ENCODE data around the gene SPATA46. TPM values are rescaled to one million over a fixed set of nuclear protein-coding genes. Genes with fewer than 3 reads are reported as not detected.

The SPATA46 gene
- total and polyA plus RNA-seq, 2 donors (not counting 1 experiment from before 2014, with no cell fraction given), result not detected

DNA sequence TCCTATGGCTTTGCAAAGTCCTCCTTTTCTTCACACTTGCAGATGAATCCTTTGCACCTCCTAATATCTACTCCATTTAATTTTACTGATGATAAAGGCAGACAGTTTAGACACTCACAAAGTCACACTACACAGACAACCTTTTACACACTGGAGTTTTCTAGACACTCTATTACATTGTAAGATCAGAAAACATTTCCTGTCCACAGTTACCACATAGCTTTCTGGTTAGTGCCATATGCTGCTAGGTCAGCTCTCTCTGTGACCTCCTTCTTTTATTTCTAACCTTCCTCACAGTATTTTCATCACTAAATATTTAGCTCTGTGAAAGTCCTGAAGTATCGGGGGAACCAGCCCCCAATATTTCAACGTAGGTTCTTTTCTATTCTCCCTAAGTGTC lies 30.2 kb upstream of the SPATA46 start:
- ChIA-PET POLR2A (no interaction called here), CTCF (no interaction called here)
- Mint-ChIP-seq H3K9me3 (ENCODE audit: insufficient read depth) (no peaks in the 10 kb centered on the region), H3K4me3 (no peak overlapping the region), H3K4me1 (no peaks in the 10 kb centered on the region), H3K27ac (no peak overlapping the region), H3K27me3 (peaks cover 35% of the 10 kb centered on the region)
- WGBS (ENCODE audit: insufficient coverage), result no CpG with 5 or more reads among the region's 2 CpGs
- TF ChIP-seq EZH2 (IDR thresholded peaks at IDR 0.05; ENCODE audit: borderline replicate concordance, insufficient read depth, low read depth, low read length, poor library complexity, severe bottlenecking), result no peak
- TF ChIP-seq, protein P1, sequence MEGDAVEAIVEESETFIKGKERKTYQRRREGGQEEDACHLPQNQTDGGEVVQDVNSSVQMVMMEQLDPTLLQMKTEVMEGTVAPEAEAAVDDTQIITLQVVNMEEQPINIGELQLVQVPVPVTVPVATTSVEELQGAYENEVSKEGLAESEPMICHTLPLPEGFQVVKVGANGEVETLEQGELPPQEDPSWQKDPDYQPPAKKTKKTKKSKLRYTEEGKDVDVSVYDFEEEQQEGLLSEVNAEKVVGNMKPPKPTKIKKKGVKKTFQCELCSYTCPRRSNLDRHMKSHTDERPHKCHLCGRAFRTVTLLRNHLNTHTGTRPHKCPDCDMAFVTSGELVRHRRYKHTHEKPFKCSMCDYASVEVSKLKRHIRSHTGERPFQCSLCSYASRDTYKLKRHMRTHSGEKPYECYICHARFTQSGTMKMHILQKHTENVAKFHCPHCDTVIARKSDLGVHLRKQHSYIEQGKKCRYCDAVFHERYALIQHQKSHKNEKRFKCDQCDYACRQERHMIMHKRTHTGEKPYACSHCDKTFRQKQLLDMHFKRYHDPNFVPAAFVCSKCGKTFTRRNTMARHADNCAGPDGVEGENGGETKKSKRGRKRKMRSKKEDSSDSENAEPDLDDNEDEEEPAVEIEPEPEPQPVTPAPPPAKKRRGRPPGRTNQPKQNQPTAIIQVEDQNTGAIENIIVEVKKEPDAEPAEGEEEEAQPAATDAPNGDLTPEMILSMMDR (IDR thresholded peaks at IDR 0.05), result no peak
- H3K9me3 ChIP-seq (ENCODE audit: control extremely low read depth in 1 of 3, control insufficient read depth in 2 of 3, insufficient read depth in 1 of 3, low read length in 2 of 3), result no peaks in the 10 kb centered on the region
- H3K9ac ChIP-seq (ENCODE audit: low read length), result no peak overlapping the region
- H3K36me3 ChIP-seq (replicated peaks in 1 of 2; ENCODE audit: control extremely low read depth in 1 of 2, control insufficient read depth in 1 of 2, extremely low read depth in 1 of 2, insufficient read depth in 2 of 2, low read length in 1 of 2), result no peaks in the 10 kb centered on the region
- no peaks in the 10 kb centered on the region for H4K20me1 ChIP-seq (ENCODE audit: control insufficient read depth, insufficient read depth, low read length, poor library complexity, severe bottlenecking)
- intact Hi-C loops (cut with micrococcal nuclease), result no loop called here
- H3K79me2 ChIP-seq (ENCODE audit: control insufficient read depth, insufficient read depth, low read length), result no peaks in the 10 kb centered on the region
- H3K4me2 ChIP-seq (replicated peaks; ENCODE audit: low read depth, low read length, poor library complexity, severe bottlenecking), result no peak overlapping the region
- ATAC-seq (ENCODE audit: low read depth), result no peak
- no peak overlapping the region for H3K27ac ChIP-seq (ENCODE audit: low read length in 2 of 2)
- no peak overlapping the region for H3K4me3 ChIP-seq (ENCODE audit: control extremely low read depth in 1 of 5, extremely low read depth in 1 of 5, insufficient read depth in 1 of 5, low read depth in 2 of 5, low read length in 4 of 5)
- H3K4me1 ChIP-seq (ENCODE audit: control insufficient read depth in 2 of 2, insufficient read depth in 2 of 2, low read length in 2 of 2), result no peaks in the 10 kb centered on the region
- DNase-seq, result no peak
- peaks cover 0 to 2% (median under 1%) of the 10 kb centered on the region in 4 experiments for H3K27me3 ChIP-seq (replicated peaks in 1 of 4; ENCODE audit: control extremely low read depth in 1 of 4, control insufficient read depth in 3 of 4, insufficient read depth in 4 of 4, low read length in 3 of 4)
- H2AFZ ChIP-seq (ENCODE audit: insufficient read depth, low read depth, low read length, poor library complexity, severe bottlenecking), result no peak overlapping the region

DNA sequence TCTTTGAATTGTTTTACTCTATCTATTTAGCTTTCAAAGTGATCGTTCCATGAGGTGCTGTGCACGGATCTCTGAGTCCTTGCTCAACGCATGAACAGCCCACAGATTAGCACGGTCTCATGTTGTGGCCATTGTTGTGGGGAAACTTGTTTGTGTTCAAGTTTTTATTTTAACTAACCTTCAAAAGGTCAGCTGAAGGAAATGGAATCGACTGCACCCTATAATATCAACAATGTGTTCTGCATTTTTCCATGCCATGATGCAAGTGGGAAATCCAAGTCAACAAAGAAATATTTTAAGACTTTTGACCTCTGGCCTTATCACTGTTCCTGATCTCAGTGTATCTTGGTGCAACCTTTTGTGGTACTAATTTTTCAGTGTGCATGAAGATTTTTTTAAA lies 29.1 kb upstream of the SPATA46 start:
- WGBS (ENCODE audit: insufficient coverage), result no CpG with 5 or more reads among the region's 5 CpGs
- no peak for ATAC-seq (ENCODE audit: low read depth)
- POLR2A ChIA-PET, result no interaction called here
- Histone ChIP-seq H3K9ac (ENCODE audit: low read length) (no peak overlapping the region), H3K4me3 (ENCODE audit: control extremely low read depth in 1 of 5, extremely low read depth in 1 of 5, insufficient read depth in 1 of 5, low read depth in 2 of 5, low read length in 4 of 5) (no peak overlapping the region), H3K27ac (ENCODE audit: low read length in 2 of 2) (no peak overlapping the region), H3K4me1 (ENCODE audit: control insufficient read depth in 2 of 2, insufficient read depth in 2 of 2, low read length in 2 of 2) (no peaks in the 10 kb centered on the region), H3K27me3 (replicated peaks in 1 of 4; ENCODE audit: control extremely low read depth in 1 of 4, control insufficient read depth in 3 of 4, insufficient read depth in 4 of 4, low read length in 3 of 4) (no peaks in the 10 kb centered on the region), H3K79me2 (ENCODE audit: control insufficient read depth, insufficient read depth, low read length) (no peaks in the 10 kb centered on the region), H3K36me3 (replicated peaks in 1 of 2; ENCODE audit: control extremely low read depth in 1 of 2, control insufficient read depth in 1 of 2, extremely low read depth in 1 of 2, insufficient read depth in 2 of 2, low read length in 1 of 2) (no peaks in the 10 kb centered on the region), H2AFZ (ENCODE audit: insufficient read depth, low read depth, low read length, poor library complexity, severe bottlenecking) (no peak overlapping the region), H3K4me2 (replicated peaks; ENCODE audit: low read depth, low read length, poor library complexity, severe bottlenecking) (no peak overlapping the region), H3K9me3 (ENCODE audit: control extremely low read depth in 1 of 3, control insufficient read depth in 2 of 3, insufficient read depth in 1 of 3, low read length in 2 of 3) (no peaks in the 10 kb centered on the region), H4K20me1 (ENCODE audit: control insufficient read depth, insufficient read depth, low read length, poor library complexity, severe bottlenecking) (no peaks in the 10 kb centered on the region)
- no peak for TF ChIP-seq EZH2 (IDR thresholded peaks at IDR 0.05; ENCODE audit: borderline replicate concordance, insufficient read depth, low read depth, low read length, poor library complexity, severe bottlenecking)
- TF ChIP-seq, protein P1 (IDR thresholded peaks at IDR 0.05), result no peak
- Mint-ChIP-seq H3K27ac (no peak overlapping the region), H3K4me3 (no peak overlapping the region), H3K27me3 (peaks cover 30% of the 10 kb centered on the region), H3K9me3 (ENCODE audit: insufficient read depth) (no peaks in the 10 kb centered on the region), H3K4me1 (no peaks in the 10 kb centered on the region)
- intact Hi-C loops (cut with micrococcal nuclease), result no loop called here
- CTCF ChIA-PET, result no interaction called here
- DNase-seq, result no peak

Data from B cell (primary cell).